NB4 (cell line): ENCODE results near the gene VIM.

Source experiments
- MAX ChIP-seq: IDR thresholded peaks from 2 replicates; pipeline ENCODE4 v1.6.1; 2011; ENCODE audit warnings: low read depth, low read length
- MYC ChIP-seq: IDR thresholded peaks from 2 replicates; pipeline ENCODE4 v1.6.1; 2011; ENCODE audit warnings: low read depth, low read length
- POLR2A ChIP-seq: IDR thresholded peaks from 2 replicates; pipeline ENCODE4 v1.6.1; 2011; ENCODE audit warnings: mild to moderate bottlenecking; ENCODE audit not compliant: insufficient read length; ENCODE audit errors: extremely low read depth
- TF ChIP-seq, protein P1 (sequence below): IDR thresholded peaks from one replicate; pipeline ENCODE4 v1.5.1; 2012; ENCODE audit warnings: low read depth, low read length

- TF ChIP-seq, protein P1, sequence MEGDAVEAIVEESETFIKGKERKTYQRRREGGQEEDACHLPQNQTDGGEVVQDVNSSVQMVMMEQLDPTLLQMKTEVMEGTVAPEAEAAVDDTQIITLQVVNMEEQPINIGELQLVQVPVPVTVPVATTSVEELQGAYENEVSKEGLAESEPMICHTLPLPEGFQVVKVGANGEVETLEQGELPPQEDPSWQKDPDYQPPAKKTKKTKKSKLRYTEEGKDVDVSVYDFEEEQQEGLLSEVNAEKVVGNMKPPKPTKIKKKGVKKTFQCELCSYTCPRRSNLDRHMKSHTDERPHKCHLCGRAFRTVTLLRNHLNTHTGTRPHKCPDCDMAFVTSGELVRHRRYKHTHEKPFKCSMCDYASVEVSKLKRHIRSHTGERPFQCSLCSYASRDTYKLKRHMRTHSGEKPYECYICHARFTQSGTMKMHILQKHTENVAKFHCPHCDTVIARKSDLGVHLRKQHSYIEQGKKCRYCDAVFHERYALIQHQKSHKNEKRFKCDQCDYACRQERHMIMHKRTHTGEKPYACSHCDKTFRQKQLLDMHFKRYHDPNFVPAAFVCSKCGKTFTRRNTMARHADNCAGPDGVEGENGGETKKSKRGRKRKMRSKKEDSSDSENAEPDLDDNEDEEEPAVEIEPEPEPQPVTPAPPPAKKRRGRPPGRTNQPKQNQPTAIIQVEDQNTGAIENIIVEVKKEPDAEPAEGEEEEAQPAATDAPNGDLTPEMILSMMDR, result no peak
- TF ChIP-seq MYC (no peak), POLR2A (no peak), MAX (no peak)
These were observed 37.4 kb upstream of the VIM start for GRCh38 chr10:17190602-17191001.
